OCI-LY3 (cell line): ENCODE measurements around the gene TF.

Experiments used
- H2AFZ ChIP-seq: fragments of 200-600, 300-600 bp; shearing (Covaris generic); 2 replicates; pipeline ENCODE4 v1.6.0; 2014; ENCODE audit warnings: antibody characterized with exemption, low read depth, low read length
- H3K27ac ChIP-seq: fragments of 200-600, 300-600 bp; sonication (generic); 2 replicates; pipeline ENCODE4 v1.5.1; 2014; ENCODE audit warnings: mild to moderate bottlenecking, low read length, moderate library complexity, mixed read lengths
- H3K27me3 ChIP-seq: fragments of 200-600, 300-600 bp; sonication (generic); 2 replicates; pipeline ENCODE4 v1.6.1; 2014; ENCODE audit warnings: low read depth, low read length, mixed read lengths
- H3K36me3 ChIP-seq: fragments of 200-600, 300-600 bp; sonication (generic); replicated peaks from 2 replicates; pipeline ENCODE3; 2014; ENCODE audit warnings: low read depth, low read length, mixed read lengths
- H3K4me1 ChIP-seq: fragments of 300-600, 200-600 bp; sonication (generic); 2 replicates; pipeline ENCODE4 v1.6.1; 2014; ENCODE audit warnings: low read length, mixed read lengths
- H3K4me2 ChIP-seq: fragments of 200-600, 300-600 bp; sonication (generic); 2 replicates; pipeline ENCODE4 v1.6.1; 2014; ENCODE audit warnings: low read length, mixed read lengths
- H3K4me3 ChIP-seq: fragments of 300-600, 200-600 bp; sonication (generic); 2 replicates; pipeline ENCODE4 v1.5.1; 2014; ENCODE audit warnings: antibody characterized with exemption, mild to moderate bottlenecking, low read length, moderate library complexity
- H3K79me2 ChIP-seq: fragments of 300-600, 200-600 bp; shearing (Covaris generic); 2 replicates; pipeline ENCODE4 v1.6.1; 2014; ENCODE audit warnings: mild to moderate bottlenecking, low read length, mixed read lengths
- H3K9ac ChIP-seq: fragments of 300-600, 200-600 bp; shearing (Covaris generic); 2 replicates; pipeline ENCODE4 v1.6.0; 2014; ENCODE audit warnings: mild to moderate bottlenecking, low read length, moderate library complexity
- H3K9me3 ChIP-seq: fragments of 200-600, 300-600 bp; shearing (Covaris generic); 2 replicates; pipeline ENCODE4 v1.6.1; 2014; ENCODE audit warnings: low read length, mixed read lengths; ENCODE audit not compliant: insufficient read depth
- H4K20me1 ChIP-seq: fragments of 200-600, 300-600 bp; sonication (generic); 2 replicates; pipeline ENCODE4 v1.6.1; 2016; ENCODE audit warnings: low read length, mixed read lengths; ENCODE audit not compliant: insufficient read depth
- CTCF ChIP-seq: fragments of 200-600, 300-600 bp; sonication (generic); IDR thresholded peaks from 2 replicates; pipeline ENCODE4 v1.5.1; 2014; ENCODE audit warnings: antibody characterized with exemption, low read length, low read depth
- EZH2phosphoT487 ChIP-seq: fragments of 200-600 bp; shearing (Covaris generic); IDR thresholded peaks from 2 replicates; pipeline ENCODE4 v1.6.1; 2018; ENCODE audit warnings: antibody characterized with exemption, mixed run types, low read depth

Gene TF

GRCh38 chr3:133804896-133805295, 58.7 kb downstream of the TF start:
- Histone ChIP-seq H3K27me3 (no peaks in the 10 kb centered on the region), H3K9me3 (no peaks in the 10 kb centered on the region), H3K4me1 (peaks cover 7% of the 10 kb centered on the region), H3K36me3 (peaks cover 16% of the 10 kb centered on the region), H3K9ac (0 out of 2 replicates have a peak overlapping the region, but pooled peaks have one; percentile 18), H3K79me2 (peaks cover 23% of the 10 kb centered on the region), H3K27ac (no peak overlapping the region), H3K4me3 (peak overlapping the region; percentile 90), H2AFZ (peak overlapping the region; percentile 99), H3K4me2 (peak overlapping the region; percentile 65), H4K20me1 (no peaks in the 10 kb centered on the region)
- TF ChIP-seq CTCF (no peak), EZH2phosphoT487 (no peak)

GRCh38 chr3:133805384-133805701, 59.1 kb downstream of the TF start:
- Histone ChIP-seq H3K79me2 (peaks cover 23% of the 10 kb centered on the region), H2AFZ (peak overlapping the region; percentile 99), H3K4me3 (peak overlapping the region; percentile 90), H3K4me2 (peak overlapping the region; percentile 65), H4K20me1 (no peaks in the 10 kb centered on the region), H3K27ac (no peak overlapping the region), H3K36me3 (peaks cover 20% of the 10 kb centered on the region), H3K4me1 (peaks cover 7% of the 10 kb centered on the region), H3K9me3 (no peaks in the 10 kb centered on the region), H3K27me3 (no peaks in the 10 kb centered on the region), H3K9ac (peak overlapping the region; percentile 18; the same call in 1 of the 2 replicates)
- TF ChIP-seq EZH2phosphoT487 = no peak
- no peak for TF ChIP-seq CTCF

- Histone ChIP-seq H4K20me1 (no peaks in the 10 kb centered on the region), H3K27ac (peak within 1 kb of the TSS; percentile 43), H3K4me2 (peak within 1 kb of the TSS; percentile 74), H3K4me1 (peaks cover 7% of the 10 kb centered on the region), H3K9ac (peak within 1 kb of the TSS; percentile 82), H2AFZ (peak within 1 kb of the TSS; percentile 99), H3K4me3 (peak within 1 kb of the TSS; percentile 90), H3K36me3 (peaks cover 24% of the 10 kb centered on the region), H3K27me3 (no peaks in the 10 kb centered on the region), H3K79me2 (peaks cover 25% of the 10 kb centered on the region), H3K9me3 (no peaks in the 10 kb centered on the region)
- TF ChIP-seq EZH2phosphoT487 = no peak
- no peak for TF ChIP-seq CTCF
These were observed 59.7 kb downstream of the TF start, which contains the start of gene SRPRB for GRCh38 chr3:133805702-133806475. Gene SRPRB, plus strand, starts transcription at chr3:133805815. Its CDS starts 34 bp downstream, at chr3:133805849.

- Histone ChIP-seq H3K9ac (no peak overlapping the region), H3K36me3 (peaks cover 57% of the 10 kb centered on the region), H3K4me1 (no peaks in the 10 kb centered on the region), H3K27me3 (no peaks in the 10 kb centered on the region), H3K4me2 (no peak overlapping the region), H3K27ac (no peak overlapping the region), H3K79me2 (peaks cover 6% of the 10 kb centered on the region; the same call in 1 of the 2 replicates), H4K20me1 (no peaks in the 10 kb centered on the region), H3K4me3 (no peak overlapping the region), H3K9me3 (no peaks in the 10 kb centered on the region), H2AFZ (no peak overlapping the region)
- no peak for TF ChIP-seq CTCF
- no peak for TF ChIP-seq EZH2phosphoT487
These were observed 66.7 kb downstream of the TF start for GRCh38 chr3:133812872-133813271.
